HepG2 (cell line): ENCODE data around the gene SFI1. TPM values are rescaled to one million over a fixed set of nuclear protein-coding genes. Genes with fewer than 3 reads are reported as not detected.

Experiments used
- FOXA3 ChIP-seq: IDR thresholded peaks from 2 replicates; pipeline ENCODE4 v1.6.1; 2016; ENCODE audit warnings: missing genetic modification reagents, missing compliant biosample characterization
- GATA4 ChIP-seq: sonication (generic); IDR thresholded peaks from 2 replicates; pipeline ENCODE4 v1.6.1; 2016; ENCODE audit warnings: antibody characterized with exemption, low read depth, borderline replicate concordance
- GFI1 ChIP-seq: sonication (generic); formaldehyde crosslinking; IDR thresholded peaks from 2 replicates; pipeline ENCODE4 v1.5.0; 2020; ENCODE audit warnings: missing genetic modification reagents, mild to moderate bottlenecking, borderline replicate concordance
- GMEB1 ChIP-seq: sonication (generic); formaldehyde crosslinking; IDR thresholded peaks from 2 replicates; pipeline ENCODE4 v1.5.1; 2020; ENCODE audit warnings: missing genetic modification reagents, mild to moderate bottlenecking, borderline replicate concordance
- GTF3A ChIP-seq: sonication (generic); formaldehyde crosslinking; conservative IDR thresholded peaks from 2 replicates; pipeline ENCODE4 v1.4.0; 2020; ENCODE audit warnings: mild to moderate bottlenecking, missing genetic modification reagents
- RERE ChIP-seq: IDR thresholded peaks from 2 replicates; pipeline ENCODE4 v1.6.1; 2016; ENCODE audit warnings: low read depth, missing genetic modification reagents, missing compliant biosample characterization
- SIX1 ChIP-seq: sonication (generic); formaldehyde crosslinking; IDR thresholded peaks from 2 replicates; pipeline ENCODE4 v1.4.0; 2020; ENCODE audit warnings: missing genetic modification reagents, borderline replicate concordance
- SP4 ChIP-seq: sonication (generic); formaldehyde crosslinking; IDR thresholded peaks from 2 replicates; pipeline ENCODE4 v1.8.1; 2023; ENCODE audit warnings: mild to moderate bottlenecking, missing genetic modification reagents
- TBP ChIP-seq: sonication (generic); formaldehyde crosslinking; IDR thresholded peaks from 2 replicates; pipeline ENCODE4 v1.5.0; 2020; ENCODE audit warnings: missing genetic modification reagents
- ZFAT ChIP-seq: sonication (generic); formaldehyde crosslinking; conservative IDR thresholded peaks from 2 replicates; pipeline ENCODE4 v1.8.1; 2023; ENCODE audit warnings: missing genetic modification reagents, inconsistent platforms
- ZKSCAN5 ChIP-seq: sonication (generic); formaldehyde crosslinking; IDR thresholded peaks from 2 replicates; pipeline ENCODE4 v1.5.1; 2020; ENCODE audit warnings: mild to moderate bottlenecking, missing genetic modification reagents
- ZNF17 ChIP-seq: sonication (generic); formaldehyde crosslinking; IDR thresholded peaks from 2 replicates; pipeline ENCODE4 v1.5.0; 2020; ENCODE audit warnings: mild to moderate bottlenecking, missing genetic modification reagents
- ZNF232 ChIP-seq: sonication (generic); formaldehyde crosslinking; IDR thresholded peaks from 2 replicates; pipeline ENCODE4 v1.4.0; 2020; ENCODE audit warnings: missing genetic modification reagents, borderline replicate concordance
- ZNF329 ChIP-seq: sonication (generic); formaldehyde crosslinking; IDR thresholded peaks from 2 replicates; pipeline ENCODE4 v1.9.0; 2021; ENCODE audit warnings: low read depth, mild to moderate bottlenecking, missing genetic modification reagents
- ZNF564 ChIP-seq: sonication (generic); formaldehyde crosslinking; IDR thresholded peaks from 2 replicates; pipeline ENCODE4 v1.8.1; 2023; ENCODE audit warnings: mild to moderate bottlenecking, missing genetic modification reagents
- ZNF570 ChIP-seq: sonication (generic); formaldehyde crosslinking; IDR thresholded peaks from 2 replicates; pipeline ENCODE4 v1.4.0; 2020; ENCODE audit warnings: mild to moderate bottlenecking, missing genetic modification reagents, borderline replicate concordance
- ZNF572 ChIP-seq: sonication (generic); formaldehyde crosslinking; IDR thresholded peaks from 2 replicates; pipeline ENCODE4 v1.5.1; 2020; ENCODE audit warnings: mild to moderate bottlenecking, missing genetic modification reagents
- ZNF790 ChIP-seq: sonication (generic); formaldehyde crosslinking; IDR thresholded peaks from 2 replicates; pipeline ENCODE4 v1.8.0; 2022; ENCODE audit warnings: missing genetic modification reagents, mild to moderate bottlenecking, borderline replicate concordance
- polyA plus RNA-seq, 8 experiments: library from polyadenylated mRNA; depleted of rRNA in 3 of 8; stranded (reverse) in 7 of 8; unstranded in 1 of 8; fragments of >200 nt; fragmentation: Illumina TruSeq in 4 of 8; extraction: Trizol in 4 of 8; gene quantifications; 2 replicates each; pipeline versions ENCODE4 v1.2.1 to v1.2.3, GENCODE V29; 2011 to 2016; ENCODE audit warnings: low read depth in 4 of 8, missing spikeins in 1 of 8, mixed read lengths in 1 of 8; ENCODE audit not compliant: insufficient read depth in 1 of 8
- total RNA-seq, 5 experiments: library from RNA; depleted of rRNA; stranded (reverse); fragments of >200 nt; fragmentation: Illumina TruSeq; extraction: Trizol; gene quantifications; 2 replicates each; pipeline ENCODE4 v1.2.3, GENCODE V29; 2016; ENCODE audit warnings: low read depth in 1 of 5
- TF ChIP-seq, protein P1 (sequence below): sonication (generic); formaldehyde crosslinking; IDR thresholded peaks from 2 replicates; pipeline ENCODE4 v1.5.0; 2020; ENCODE audit warnings: mild to moderate bottlenecking, missing genetic modification reagents
- TF ChIP-seq, protein P2 (sequence below): sonication (generic); formaldehyde crosslinking; IDR thresholded peaks from 2 replicates; pipeline ENCODE4 v1.4.0; 2020; ENCODE audit warnings: mild to moderate bottlenecking, low read depth, missing genetic modification reagents

The SFI1 gene
- total and polyA plus RNA-seq, 2 of the 13 experiments (the other 11 are each of a cell fraction or from before 2014, with no cell fraction given) = 20.5 to 40.1 TPM

DNA sequence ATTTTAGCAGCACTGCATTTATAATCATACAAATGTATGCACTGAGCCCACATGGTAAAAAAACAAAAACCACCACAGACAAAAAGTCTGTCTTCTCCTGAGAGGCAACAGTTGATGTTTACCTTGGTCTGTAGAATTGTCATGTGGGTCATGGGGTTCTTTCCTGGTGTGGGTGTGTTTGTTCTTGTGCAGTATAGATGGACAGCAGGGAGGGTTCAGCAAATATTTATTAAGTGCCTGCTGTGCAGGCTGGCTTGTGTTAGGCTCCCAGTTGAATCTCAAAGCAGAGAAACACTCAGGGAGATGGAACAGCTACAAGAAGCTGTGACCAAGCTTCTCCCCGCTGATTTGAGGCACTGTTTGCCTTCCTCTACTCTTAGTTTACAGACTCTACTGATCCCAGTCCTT is 83.5 kb downstream of the SFI1 start (continued):
- no peak for TF ChIP-seq ZNF564
- peak; percentile 86; the same call in 1 of the 2 replicates for TF ChIP-seq SIX1
- TF ChIP-seq FOXA3 (CRISPR knock-in tag) = peak; percentile 95
- TF ChIP-seq ZNF17 (CRISPR knock-in tag) = no peak
- no peak for TF ChIP-seq ZFAT (CRISPR knock-in tag)
- TF ChIP-seq SP4 (CRISPR knock-in tag) = no peak
- TF ChIP-seq TBP (CRISPR knock-in tag) = no peak
- TF ChIP-seq ZKSCAN5 (CRISPR knock-in tag) = no peak
- peak; percentile 76 for TF ChIP-seq RERE
- TF ChIP-seq ZNF570 = no peak
- TF ChIP-seq, protein P1, sequence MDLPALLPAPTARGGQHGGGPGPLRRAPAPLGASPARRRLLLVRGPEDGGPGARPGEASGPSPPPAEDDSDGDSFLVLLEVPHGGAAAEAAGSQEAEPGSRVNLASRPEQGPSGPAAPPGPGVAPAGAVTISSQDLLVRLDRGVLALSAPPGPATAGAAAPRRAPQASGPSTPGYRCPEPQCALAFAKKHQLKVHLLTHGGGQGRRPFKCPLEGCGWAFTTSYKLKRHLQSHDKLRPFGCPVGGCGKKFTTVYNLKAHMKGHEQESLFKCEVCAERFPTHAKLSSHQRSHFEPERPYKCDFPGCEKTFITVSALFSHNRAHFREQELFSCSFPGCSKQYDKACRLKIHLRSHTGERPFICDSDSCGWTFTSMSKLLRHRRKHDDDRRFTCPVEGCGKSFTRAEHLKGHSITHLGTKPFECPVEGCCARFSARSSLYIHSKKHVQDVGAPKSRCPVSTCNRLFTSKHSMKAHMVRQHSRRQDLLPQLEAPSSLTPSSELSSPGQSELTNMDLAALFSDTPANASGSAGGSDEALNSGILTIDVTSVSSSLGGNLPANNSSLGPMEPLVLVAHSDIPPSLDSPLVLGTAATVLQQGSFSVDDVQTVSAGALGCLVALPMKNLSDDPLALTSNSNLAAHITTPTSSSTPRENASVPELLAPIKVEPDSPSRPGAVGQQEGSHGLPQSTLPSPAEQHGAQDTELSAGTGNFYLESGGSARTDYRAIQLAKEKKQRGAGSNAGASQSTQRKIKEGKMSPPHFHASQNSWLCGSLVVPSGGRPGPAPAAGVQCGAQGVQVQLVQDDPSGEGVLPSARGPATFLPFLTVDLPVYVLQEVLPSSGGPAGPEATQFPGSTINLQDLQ (CRISPR knock-in tag) = no peak
- peak; percentile 79; the same call in 1 of the 2 replicates for TF ChIP-seq GFI1 (CRISPR knock-in tag)
- TF ChIP-seq GATA4 = no peak
- no peak for TF ChIP-seq ZNF790
- TF ChIP-seq, protein P2, sequence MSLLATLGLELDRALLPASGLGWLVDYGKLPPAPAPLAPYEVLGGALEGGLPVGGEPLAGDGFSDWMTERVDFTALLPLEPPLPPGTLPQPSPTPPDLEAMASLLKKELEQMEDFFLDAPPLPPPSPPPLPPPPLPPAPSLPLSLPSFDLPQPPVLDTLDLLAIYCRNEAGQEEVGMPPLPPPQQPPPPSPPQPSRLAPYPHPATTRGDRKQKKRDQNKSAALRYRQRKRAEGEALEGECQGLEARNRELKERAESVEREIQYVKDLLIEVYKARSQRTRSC = no peak
- TF ChIP-seq ZNF329 (CRISPR knock-in tag) = no peak
- 0 out of 2 replicates have a peak, but pooled peaks have one; percentile 73 for TF ChIP-seq GTF3A (CRISPR knock-in tag)
- TF ChIP-seq ZNF232 (CRISPR knock-in tag) = no peak
- no peak for TF ChIP-seq ZNF572 (CRISPR knock-in tag)
- no peak for TF ChIP-seq GMEB1 (CRISPR knock-in tag)
